ENCODE data around the gene FKBP15.

DNA sequence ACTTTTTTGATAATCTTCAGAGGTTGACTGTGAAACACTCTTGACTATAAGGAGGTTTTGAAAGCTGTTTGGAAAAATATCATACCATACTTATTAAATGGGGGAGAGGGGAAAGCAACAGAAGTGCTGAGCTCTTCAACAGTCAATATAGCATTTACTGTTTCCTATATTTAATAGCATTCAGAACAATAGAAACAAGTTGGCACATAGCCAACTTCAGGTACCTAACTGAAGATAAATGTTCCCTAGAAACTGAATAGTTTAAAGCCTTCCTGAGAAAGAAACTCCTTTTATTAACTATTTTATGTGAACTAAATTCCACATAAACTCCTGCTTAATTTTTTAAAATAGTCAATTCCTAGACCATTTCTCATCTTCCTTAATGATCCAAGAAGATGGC lies 26.6 kb upstream of the FKBP15 start:
- TF ChIP-seq, protein P1, sequence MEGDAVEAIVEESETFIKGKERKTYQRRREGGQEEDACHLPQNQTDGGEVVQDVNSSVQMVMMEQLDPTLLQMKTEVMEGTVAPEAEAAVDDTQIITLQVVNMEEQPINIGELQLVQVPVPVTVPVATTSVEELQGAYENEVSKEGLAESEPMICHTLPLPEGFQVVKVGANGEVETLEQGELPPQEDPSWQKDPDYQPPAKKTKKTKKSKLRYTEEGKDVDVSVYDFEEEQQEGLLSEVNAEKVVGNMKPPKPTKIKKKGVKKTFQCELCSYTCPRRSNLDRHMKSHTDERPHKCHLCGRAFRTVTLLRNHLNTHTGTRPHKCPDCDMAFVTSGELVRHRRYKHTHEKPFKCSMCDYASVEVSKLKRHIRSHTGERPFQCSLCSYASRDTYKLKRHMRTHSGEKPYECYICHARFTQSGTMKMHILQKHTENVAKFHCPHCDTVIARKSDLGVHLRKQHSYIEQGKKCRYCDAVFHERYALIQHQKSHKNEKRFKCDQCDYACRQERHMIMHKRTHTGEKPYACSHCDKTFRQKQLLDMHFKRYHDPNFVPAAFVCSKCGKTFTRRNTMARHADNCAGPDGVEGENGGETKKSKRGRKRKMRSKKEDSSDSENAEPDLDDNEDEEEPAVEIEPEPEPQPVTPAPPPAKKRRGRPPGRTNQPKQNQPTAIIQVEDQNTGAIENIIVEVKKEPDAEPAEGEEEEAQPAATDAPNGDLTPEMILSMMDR (IDR thresholded peaks at IDR 0.05), result no peak
- no peak for TF ChIP-seq POLR2A (IDR thresholded peaks at IDR 0.05)

Measured in adrenal gland (tissue), 5 donors.